Inflammatory macrophage treated with lipopolysaccharide for 1 hour (primary cell): ENCODE measurements around the gene LSAMP.

Source experiments
- DNase-seq, 2 donors: peaks; one replicate each; pipeline ENCODE4 v3.0.0-alpha.2; 2020 to 2022

Gene LSAMP

GRCh38 chr3:116045314-116045713 lies 400.0 kb downstream of the LSAMP start:
- no peak for DNase-seq

DNA sequence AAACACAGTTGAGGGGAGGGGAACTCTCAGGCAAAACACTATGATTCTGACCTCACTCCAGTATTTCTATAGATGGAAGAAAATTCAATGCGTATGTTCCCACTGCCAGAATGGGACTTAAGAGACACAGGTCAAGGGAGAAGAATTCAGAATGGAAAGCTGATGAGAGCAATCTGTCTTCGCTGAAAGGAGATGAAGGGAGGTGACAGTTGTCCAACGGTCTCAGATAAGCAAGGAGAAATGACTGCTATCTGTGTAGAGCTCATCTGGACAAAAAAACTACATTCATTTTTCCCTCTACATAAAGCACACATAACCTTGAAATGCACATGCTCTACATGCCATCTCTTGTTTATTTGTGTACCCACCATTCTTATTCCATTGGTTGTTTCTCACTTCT lies 405.1 kb downstream of the LSAMP start:
- DNase-seq: no peak

DNA sequence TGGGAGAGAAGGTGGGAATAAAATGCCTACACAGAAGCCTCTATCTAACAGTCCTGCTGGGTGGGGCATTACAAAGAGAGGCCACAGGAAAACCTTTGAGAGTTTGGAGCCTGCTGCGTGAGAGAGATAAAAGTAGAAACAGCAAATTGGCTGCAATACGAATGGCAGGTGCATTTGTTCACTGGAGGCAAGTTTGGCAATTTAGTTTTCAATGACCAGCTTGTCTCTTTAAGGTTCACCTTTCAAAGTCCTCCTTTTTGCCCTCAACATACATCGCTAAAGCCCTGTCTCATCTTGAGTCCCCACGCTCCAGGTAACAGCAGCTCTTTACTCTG lies 405.7 kb downstream of the LSAMP start:
- no peak for DNase-seq

- DNase-seq: peak; percentile 20 to 31
These were observed 406.2 kb downstream of the LSAMP start for GRCh38 chr3:116038968-116039650.

GRCh38 chr3:116037954-116038911 lies 407.1 kb downstream of the LSAMP start:
- DNase-seq: peak; percentile 16 to 51

DNA sequence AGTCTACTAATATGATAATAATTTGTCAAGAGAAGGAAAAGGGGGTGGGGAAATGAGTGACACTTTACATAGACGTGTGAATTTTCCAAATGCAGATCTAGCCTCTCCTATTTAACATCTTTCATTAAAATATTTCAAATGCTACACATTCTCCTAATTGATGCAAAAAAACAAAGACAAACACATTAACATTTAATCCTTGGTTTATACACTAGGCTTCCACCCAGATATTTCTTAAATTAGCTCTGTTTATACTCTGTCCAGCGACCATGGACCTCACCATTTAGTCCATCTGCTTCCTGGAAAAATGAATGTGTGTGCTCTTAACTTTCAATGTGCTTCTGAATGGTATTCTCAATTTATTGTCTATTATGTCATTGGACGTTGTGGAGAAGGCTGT lies 409.9 kb downstream of the LSAMP start:
- DNase-seq: no peak

GRCh38 chr3:116034794-116035193 lies 410.5 kb downstream of the LSAMP start:
- DNase-seq: no peak

DNA sequence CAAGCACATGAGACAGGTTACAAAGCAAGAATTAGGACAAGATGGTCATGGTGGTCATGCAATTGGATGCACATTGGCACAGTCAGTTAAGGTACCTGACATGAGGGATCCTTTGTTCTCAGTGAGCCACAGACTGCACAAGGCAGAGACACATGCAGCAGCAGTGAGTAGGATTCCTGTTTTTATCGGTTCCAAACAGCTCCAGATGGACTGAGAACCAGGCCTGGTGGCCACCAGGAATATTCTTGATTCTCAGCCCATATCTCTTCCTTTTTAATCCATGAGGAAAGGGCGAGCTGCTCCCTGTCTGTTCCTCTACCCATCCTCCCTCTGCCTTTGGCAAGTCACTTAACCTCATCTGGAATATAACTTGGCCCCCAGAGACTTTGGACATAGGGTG lies 411.2 kb downstream of the LSAMP start:
- DNase-seq: no peak

- no peak for DNase-seq
These were observed 411.8 kb downstream of the LSAMP start for GRCh38 chr3:116033516-116033915.

DNA sequence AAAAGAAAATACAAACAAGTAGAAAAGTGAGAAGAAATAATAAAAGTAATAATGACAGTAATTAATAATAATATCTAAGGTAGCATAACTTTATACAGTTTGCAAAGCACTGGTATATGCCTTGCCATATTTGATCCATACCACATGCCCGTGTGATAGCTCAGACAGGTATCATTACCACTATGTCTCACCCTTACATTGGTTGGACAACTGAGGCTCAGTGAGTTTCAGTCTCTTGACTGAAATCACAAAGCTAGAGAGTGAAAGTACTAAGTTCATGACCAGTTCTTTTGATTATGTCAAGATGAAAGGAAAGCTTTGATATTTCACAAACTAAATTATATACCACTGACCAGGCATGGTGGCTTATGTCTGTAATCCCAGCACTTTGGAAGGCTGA lies 413.1 kb downstream of the LSAMP start:
- DNase-seq: no peak

GRCh38 chr3:116030131-116030850 lies 415.0 kb downstream of the LSAMP start:
- no peak for DNase-seq

- no peak for DNase-seq
These were observed 416.0 kb downstream of the LSAMP start for GRCh38 chr3:116029266-116029665.

DNA sequence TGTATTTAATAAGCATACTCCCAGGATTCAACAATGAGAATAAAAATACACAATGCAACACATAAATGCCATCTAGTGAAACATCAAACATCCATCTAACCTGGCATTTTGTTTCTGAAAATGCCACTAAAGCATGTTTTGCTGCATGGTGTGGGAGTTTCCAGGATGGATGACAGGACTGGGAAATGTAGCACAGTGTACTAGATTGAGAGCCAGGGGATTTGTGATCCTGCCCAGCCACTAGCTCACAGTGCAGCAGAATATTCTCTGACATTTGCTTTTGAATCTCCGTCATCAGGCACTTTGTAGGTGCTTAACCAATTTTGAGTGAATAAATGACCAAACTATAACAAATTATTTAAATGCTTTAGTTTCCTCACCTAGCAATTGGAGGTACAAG lies 417.1 kb downstream of the LSAMP start:
- no peak for DNase-seq

GRCh38 chr3:116020989-116021388 lies 424.3 kb downstream of the LSAMP start:
- DNase-seq: no peak

DNA sequence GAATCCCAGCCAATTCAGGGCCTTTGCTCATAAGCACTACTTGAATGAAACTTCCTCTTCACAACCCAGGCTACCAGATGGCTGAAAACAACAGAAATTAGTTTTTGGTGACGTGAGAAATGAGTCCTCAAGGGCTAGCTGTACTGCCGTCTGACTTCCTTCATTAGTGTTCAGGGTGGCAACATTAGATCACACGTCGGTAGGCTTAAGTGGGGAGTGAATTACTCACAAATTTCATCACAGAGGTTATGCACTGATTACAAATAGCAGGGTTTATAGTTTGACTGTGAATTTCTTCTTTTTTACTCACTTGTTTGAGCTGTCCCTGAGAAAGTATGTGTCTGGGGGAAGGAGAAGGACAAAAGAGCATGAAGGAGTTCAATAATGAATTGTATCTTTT lies 424.8 kb downstream of the LSAMP start:
- DNase-seq: peak; percentile 30 to 72

DNA sequence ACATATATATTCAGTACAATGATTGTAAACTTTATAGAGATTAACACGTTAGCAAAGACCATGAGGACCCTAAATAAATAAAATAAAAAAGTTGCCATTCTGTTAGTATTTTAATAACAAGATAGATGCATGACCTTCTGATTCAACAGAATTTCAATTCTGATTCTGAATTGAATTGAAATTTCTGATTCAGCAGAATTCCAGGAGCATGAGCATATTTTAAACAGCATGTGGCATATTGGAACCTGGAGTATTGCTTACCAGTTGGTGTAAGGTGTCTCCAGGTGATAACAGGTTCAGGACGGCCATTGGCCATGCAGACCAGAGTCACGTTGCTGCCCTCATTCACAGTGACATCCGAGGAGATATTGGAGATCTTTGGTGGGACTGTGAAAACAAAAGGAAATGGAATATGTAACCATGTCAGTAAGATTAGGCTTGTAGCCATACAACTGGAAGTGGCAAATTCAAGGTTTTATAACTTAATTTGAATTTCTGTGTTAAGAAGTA lies 426.0 kb downstream of the LSAMP start:
- no peak for DNase-seq

GRCh38 chr3:116018646-116019045 lies 426.6 kb downstream of the LSAMP start:
- no peak for DNase-seq

- DNase-seq: no peak
These were observed 429.4 kb downstream of the LSAMP start for GRCh38 chr3:116015931-116016330.

- no peak for DNase-seq
These were observed 438.3 kb downstream of the LSAMP start for GRCh38 chr3:116007000-116007399.

DNA sequence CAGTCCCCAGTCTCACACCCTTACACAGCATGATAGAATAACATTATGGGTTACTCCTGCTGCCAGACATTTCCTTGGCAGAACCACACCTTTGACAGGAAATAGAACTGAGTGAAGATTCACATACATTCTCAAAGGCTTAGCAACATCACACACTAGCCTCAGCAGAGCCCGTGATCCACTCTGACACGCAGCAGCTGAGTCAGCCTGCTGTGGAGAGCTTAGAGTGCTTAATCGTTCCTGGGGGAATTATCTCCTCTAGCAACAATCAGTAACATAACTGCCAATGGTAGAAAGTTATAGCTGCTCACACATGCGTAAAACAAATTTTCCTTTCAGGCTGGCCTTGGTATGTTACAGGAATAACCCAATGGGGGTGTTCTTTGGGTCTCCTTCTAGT lies 439.9 kb downstream of the LSAMP start:
- DNase-seq: no peak

DNA sequence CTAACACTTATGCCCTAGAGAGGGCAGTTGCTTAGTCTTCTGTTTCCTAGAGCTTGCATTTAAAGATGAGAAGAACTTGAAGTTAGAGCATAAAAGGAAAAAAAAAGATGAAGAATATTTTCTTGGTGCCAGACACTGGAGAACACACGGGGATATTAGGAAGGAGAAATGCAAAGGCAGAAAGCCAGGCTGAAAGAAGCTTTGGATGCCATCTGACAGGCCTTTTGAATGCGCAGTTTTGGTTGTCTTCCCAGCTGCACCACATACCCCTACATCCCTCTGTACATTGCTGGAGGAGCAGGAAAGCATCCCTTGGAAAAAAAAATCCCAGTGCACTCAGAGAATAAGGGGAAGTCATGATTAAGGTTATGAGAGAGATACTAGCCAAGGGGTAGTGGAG lies 443.1 kb downstream of the LSAMP start:
- DNase-seq: no peak

GRCh38 chr3:116001151-116001621 lies 444.1 kb downstream of the LSAMP start:
- no peak for DNase-seq

DNA sequence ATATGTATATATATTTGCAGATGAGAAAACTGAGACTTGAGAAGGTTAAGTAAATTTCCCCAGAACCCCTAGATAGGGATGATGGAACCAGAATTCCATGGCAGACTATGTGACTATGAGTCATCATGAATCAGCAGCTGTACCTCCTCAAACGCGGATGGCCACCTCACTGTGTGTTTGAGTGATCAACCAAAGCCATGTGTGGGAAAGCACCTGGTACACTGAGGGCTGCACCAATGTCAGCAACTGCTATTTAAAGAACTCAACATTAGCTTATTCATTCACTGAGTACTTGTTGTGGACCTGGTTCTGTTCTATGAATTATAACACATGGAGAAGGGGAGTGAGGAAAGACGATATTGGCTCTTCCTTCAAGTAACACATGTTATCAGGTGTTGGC lies 445.0 kb downstream of the LSAMP start:
- DNase-seq: no peak
